Hepatocyte (in vitro differentiated cells): ENCODE measurements around the gene BEND3. TPM values are rescaled to one million over a fixed set of nuclear protein-coding genes. Genes with fewer than 3 reads are reported as not detected.

Experiments
- DNase-seq: peaks from one replicate; pipeline ENCODE4 v3.0.0-alpha.2; 2016; ENCODE audit warnings: low spot score
- H2AFZ ChIP-seq: fragments of 200-600 bp; sonication (generic); 2 replicates; pipeline ENCODE4 v1.6.0; 2016; ENCODE audit warnings: antibody characterized with exemption, mild to moderate bottlenecking
- H3K27ac ChIP-seq: fragments of 200-600 bp; sonication (generic); 2 replicates; pipeline ENCODE4 v1.5.1; 2016; ENCODE audit warnings: mild to moderate bottlenecking
- H3K27me3 ChIP-seq: fragments of 200-600 bp; sonication (generic); 2 replicates; pipeline ENCODE4 v1.6.1; 2016
- H3K36me3 ChIP-seq: fragments of 200-600 bp; sonication (generic); replicated peaks from 2 replicates; pipeline ENCODE4 v1.5.1; 2016; ENCODE audit warnings: low read depth; ENCODE audit not compliant: insufficient read depth
- H3K4me1 ChIP-seq: fragments of 200-600 bp; sonication (generic); 2 replicates; pipeline ENCODE4 v1.5.1; 2016; ENCODE audit warnings: mild to moderate bottlenecking, moderate library complexity; ENCODE audit not compliant: insufficient read depth
- H3K4me2 ChIP-seq: fragments of 200-600 bp; sonication (generic); 2 replicates; pipeline ENCODE4 v1.6.0; 2016
- H3K4me3 ChIP-seq: fragments of 200-600 bp; sonication (generic); 2 replicates; pipeline ENCODE4 v1.5.1; 2016; ENCODE audit warnings: mild to moderate bottlenecking
- H3K79me2 ChIP-seq: fragments of 200-600 bp; sonication (generic); 2 replicates; pipeline ENCODE4 v1.6.0; 2017; ENCODE audit warnings: mild to moderate bottlenecking
- H3K9me2 ChIP-seq: fragments of 200-600 bp; sonication (generic); replicated peaks from 2 replicates; pipeline ENCODE4 v1.6.0; 2017; ENCODE audit warnings: mild to moderate bottlenecking; ENCODE audit not compliant: insufficient read depth
- H3K9me3 ChIP-seq: fragments of 200-600 bp; sonication (generic); 2 replicates; pipeline ENCODE4 v1.5.1; 2016; ENCODE audit warnings: low read depth, mild to moderate bottlenecking
- H4K20me1 ChIP-seq: fragments of 200-600 bp; sonication (generic); 2 replicates; pipeline ENCODE4 v1.6.0; 2016; ENCODE audit warnings: mild to moderate bottlenecking; ENCODE audit not compliant: insufficient read depth, poor library complexity, severe bottlenecking
- CTCF ChIP-seq: fragments of 200-600 bp; sonication (generic); IDR thresholded peaks from 2 replicates; pipeline ENCODE4 v1.5.1; 2016; ENCODE audit warnings: antibody characterized with exemption, mild to moderate bottlenecking; ENCODE audit not compliant: poor library complexity
- EZH2 ChIP-seq: fragments of 200-600 bp; sonication (generic); IDR thresholded peaks from 2 replicates; pipeline ENCODE4 v1.6.1; 2016; ENCODE audit warnings: antibody characterized with exemption, mild to moderate bottlenecking, borderline replicate concordance
- EZH2phosphoT487 ChIP-seq: fragments of 200-600 bp; sonication (generic); IDR thresholded peaks from one replicate; pipeline ENCODE4 v1.6.1; 2018; ENCODE audit warnings: antibody characterized with exemption, mild to moderate bottlenecking, low read depth, moderate library complexity; ENCODE audit not compliant: unreplicated experiment, severe bottlenecking
- WGBS: methylation state at CpG from one replicate; pipeline ENCODE4 v1.1.6; 2016; ENCODE audit warnings: low lambda C conversion rate; ENCODE audit errors: missing lambda C conversion rate; 5-methylcytosine and 5-hydroxymethylcytosine counted together
- polyA plus RNA-seq: library from polyadenylated mRNA; unstranded; fragments of >200 nt; fragmentation: Nextera tagmentation; extraction: Ambion mirVana; gene quantifications from 2 replicates; pipeline ENCODE4 v1.2.1, GENCODE V29; 2016
- total RNA-seq: library from RNA; depleted of rRNA; stranded (reverse); fragments of >200 nt; gene quantifications from 2 replicates; pipeline ENCODE4 v1.2.3, GENCODE V29; 2014

Gene BEND3
- total and polyA plus RNA-seq, 2 experiments from 2014 or later: 2.7 to 5.7 TPM

GRCh38 chr6:107103082-107103481 is 12.2 kb downstream of the BEND3 start:
- Histone ChIP-seq H3K36me3 (no peaks in the 10 kb centered on the region), H3K27me3 (no peaks in the 10 kb centered on the region), H4K20me1 (no peaks in the 10 kb centered on the region), H3K9me3 (no peaks in the 10 kb centered on the region), H3K79me2 (peaks cover 5% of the 10 kb centered on the region), H2AFZ (no peak overlapping the region), H3K27ac (no peak overlapping the region), H3K4me2 (no peak overlapping the region), H3K4me1 (no peaks in the 10 kb centered on the region), H3K4me3 (no peak overlapping the region), H3K9me2 (no peaks in the 10 kb centered on the region)
- no peak for DNase-seq
- 92% methylated on average over 6 of the region's 6 CpGs for WGBS
- TF ChIP-seq EZH2: no peak
- no peak for TF ChIP-seq CTCF
- TF ChIP-seq EZH2phosphoT487: no peak

- WGBS: 97% methylated on average over 7 of the region's 7 CpGs
- H2AFZ ChIP-seq: no peak overlapping the region
These were observed 12.9 kb downstream of the BEND3 start for GRCh38 chr6:107102414-107102805.

GRCh38 chr6:107101686-107102413 is 13.5 kb downstream of the BEND3 start:
- no peak for DNase-seq
- Histone ChIP-seq H3K9me2 (no peaks in the 10 kb centered on the region), H3K4me2 (no peak overlapping the region), H3K27me3 (no peaks in the 10 kb centered on the region), H3K4me1 (no peaks in the 10 kb centered on the region), H3K79me2 (peaks cover 2% of the 10 kb centered on the region), H3K4me3 (no peak overlapping the region), H3K9me3 (no peaks in the 10 kb centered on the region), H2AFZ (no peak overlapping the region), H4K20me1 (no peaks in the 10 kb centered on the region), H3K36me3 (no peaks in the 10 kb centered on the region), H3K27ac (no peak overlapping the region)
- no peak for TF ChIP-seq CTCF
- TF ChIP-seq EZH2phosphoT487: no peak
- no peak for TF ChIP-seq EZH2
- WGBS: 90% methylated on average over 9 of the region's 9 CpGs

More at GRCh38 chr6:107102414-107102805, 12.9 kb downstream of the BEND3 start:
- no peaks in the 10 kb centered on the region for H4K20me1 ChIP-seq
- no peaks in the 10 kb centered on the region for H3K9me3 ChIP-seq
- H3K27me3 ChIP-seq: no peaks in the 10 kb centered on the region
- no peaks in the 10 kb centered on the region for H3K9me2 ChIP-seq
- no peaks in the 10 kb centered on the region for H3K4me1 ChIP-seq
- H3K79me2 ChIP-seq: peaks cover 2% of the 10 kb centered on the region
- no peaks in the 10 kb centered on the region for H3K36me3 ChIP-seq
- no peak overlapping the region for H3K27ac ChIP-seq
- DNase-seq: no peak
- no peak overlapping the region for H3K4me2 ChIP-seq
- no peak overlapping the region for H3K4me3 ChIP-seq
- TF ChIP-seq EZH2phosphoT487 (no peak), EZH2 (no peak), CTCF (no peak)
